GM12892 (cell line): Measurements from ENCODE around the gene CHST8.

Experiments used
- DNase-seq: peaks from one replicate; pipeline ENCODE4 v3.0.0; 2011; ENCODE audit not compliant: insufficient read length
- FAIRE-seq: peaks from 2 replicates; lab custom pipeline; 2011; peaks lifted over from hg19 to GRCh38; lab: Jason Lieb, UNC
- POLR2A ChIP-seq: IDR thresholded peaks from 2 replicates; pipeline ENCODE4 v1.6.1; 2011; ENCODE audit warnings: low read depth, low read length, control low read depth
- POLR2AphosphoS5 ChIP-seq: IDR thresholded peaks from 2 replicates; pipeline ENCODE4 v1.6.1; 2011; ENCODE audit warnings: low read depth, low read length, control low read depth
- TAF1 ChIP-seq: IDR thresholded peaks from 2 replicates; pipeline ENCODE4 v1.6.1; 2011; ENCODE audit warnings: low read depth, mild to moderate bottlenecking, control low read depth, low read length, borderline replicate concordance

Gene CHST8

DNA sequence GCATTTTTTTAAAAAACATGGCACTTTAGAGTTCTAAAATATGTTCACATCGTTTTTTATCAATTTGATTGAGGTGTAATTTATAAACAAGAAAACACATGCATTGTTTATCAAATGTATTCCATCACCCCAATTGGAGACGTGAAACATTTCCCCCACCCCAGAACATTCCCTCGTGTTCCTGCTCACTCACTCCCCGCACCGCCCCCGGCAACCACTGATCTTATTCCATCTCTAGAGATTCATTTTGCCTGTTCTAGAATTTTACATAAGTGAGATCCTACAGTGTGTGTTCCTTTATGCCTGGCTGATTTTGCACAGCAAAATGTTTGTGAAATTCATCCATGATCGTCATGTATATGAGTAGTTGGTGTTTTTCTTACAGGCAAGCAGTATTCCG, 124.4 kb downstream of the CHST8 start:
- FAIRE-seq: no peak
- TF ChIP-seq TAF1: no peak
- no peak for TF ChIP-seq POLR2AphosphoS5
- TF ChIP-seq POLR2A: no peak
- DNase-seq: no peak

DNA sequence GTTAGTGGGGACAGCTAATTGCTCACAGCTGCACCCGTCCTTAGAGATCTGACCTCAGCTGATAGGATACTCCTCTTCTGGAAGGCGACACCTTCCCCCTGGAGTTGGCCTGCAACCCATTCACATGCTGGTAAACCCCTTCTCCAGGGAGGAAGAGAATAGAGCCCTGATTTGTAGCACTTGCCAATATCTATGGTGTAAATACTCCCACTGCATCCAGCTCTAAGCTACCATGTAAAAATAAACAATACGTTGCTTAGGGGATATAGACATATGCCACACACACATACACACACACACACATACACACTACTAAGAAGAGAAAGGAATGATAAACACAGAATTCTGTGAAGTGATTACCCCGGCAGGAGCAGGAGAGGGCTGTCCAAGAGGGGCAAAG, 125.5 kb downstream of the CHST8 start:
- TF ChIP-seq POLR2A (no peak), POLR2AphosphoS5 (no peak), TAF1 (no peak)
- no peak for FAIRE-seq
- no peak for DNase-seq

DNA sequence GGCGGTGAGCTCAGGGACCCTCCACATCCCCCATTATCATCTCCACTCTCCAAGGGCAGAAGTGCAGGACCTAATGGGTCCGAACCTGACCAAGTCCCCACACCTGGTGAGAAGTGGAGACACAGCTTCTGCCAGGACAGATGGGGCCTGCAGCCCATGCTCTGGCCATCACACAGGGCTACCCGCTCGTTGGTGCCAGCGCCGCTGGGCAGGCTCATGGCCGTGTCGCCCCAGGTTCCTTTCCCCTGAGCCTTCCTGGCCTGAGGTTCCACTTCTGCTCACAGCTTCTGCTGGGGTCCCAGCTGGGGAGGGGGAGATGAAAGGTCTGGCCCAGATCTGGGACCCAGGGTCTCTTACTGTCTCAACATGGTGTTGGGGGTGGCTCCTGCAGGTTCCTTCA, 126.5 kb downstream of the CHST8 start:
- FAIRE-seq: no peak
- DNase-seq: no peak
- no peak for TF ChIP-seq POLR2AphosphoS5
- no peak for TF ChIP-seq TAF1
- no peak for TF ChIP-seq POLR2A

DNA sequence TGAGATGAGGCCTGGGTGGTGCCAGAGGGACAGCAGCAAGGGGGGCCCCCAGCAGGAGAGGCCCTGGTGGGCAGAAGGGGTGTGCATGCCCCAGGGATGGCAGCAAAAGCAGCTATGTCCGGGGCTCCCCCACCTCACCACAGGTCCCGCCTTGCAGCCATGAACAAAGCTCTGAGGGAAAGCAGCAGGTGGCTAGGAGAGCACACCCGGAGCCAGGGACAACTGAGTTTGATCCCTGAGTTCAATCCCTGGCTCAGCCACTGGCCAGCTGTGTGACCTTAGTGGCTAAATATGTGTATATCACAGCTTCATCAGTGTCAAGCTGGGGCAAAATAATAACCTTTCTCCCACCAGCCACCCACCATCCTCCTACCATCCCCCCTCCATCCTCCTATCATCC, 127.3 kb downstream of the CHST8 start:
- no peak for TF ChIP-seq POLR2A
- no peak for TF ChIP-seq POLR2AphosphoS5
- TF ChIP-seq TAF1: no peak
- FAIRE-seq (no peak), DNase-seq (no peak)

DNA sequence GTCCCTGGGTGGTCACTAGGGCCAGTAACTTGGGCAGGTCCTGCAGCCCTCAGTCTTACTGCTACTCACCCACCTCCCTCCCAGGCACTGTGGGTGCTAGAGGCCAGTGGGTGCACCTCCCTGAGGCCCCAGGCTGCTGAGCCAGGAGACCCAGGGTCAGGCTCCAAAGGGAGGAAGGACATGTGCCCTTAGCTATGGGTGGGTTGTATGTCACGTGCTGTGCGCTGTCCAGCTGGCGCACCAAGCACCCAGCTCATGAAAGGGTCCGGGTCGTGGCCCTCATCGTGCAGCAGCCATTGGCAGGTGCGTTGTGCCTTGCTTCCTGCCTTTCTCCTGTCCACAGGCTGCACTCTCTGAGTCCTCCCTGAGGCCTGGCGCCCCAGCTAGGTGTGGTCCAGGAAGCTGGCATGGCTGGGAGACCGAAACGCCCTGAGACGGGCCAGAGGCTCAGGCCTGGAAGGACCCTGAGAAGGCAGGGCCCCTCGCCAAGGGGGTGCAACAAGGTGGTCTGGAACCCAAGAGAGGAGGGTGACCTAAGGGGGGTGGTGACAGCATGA, 127.9 kb downstream of the CHST8 start:
- no peak for TF ChIP-seq POLR2AphosphoS5
- TF ChIP-seq POLR2A: no peak
- no peak for TF ChIP-seq TAF1
- no peak for FAIRE-seq

DNA sequence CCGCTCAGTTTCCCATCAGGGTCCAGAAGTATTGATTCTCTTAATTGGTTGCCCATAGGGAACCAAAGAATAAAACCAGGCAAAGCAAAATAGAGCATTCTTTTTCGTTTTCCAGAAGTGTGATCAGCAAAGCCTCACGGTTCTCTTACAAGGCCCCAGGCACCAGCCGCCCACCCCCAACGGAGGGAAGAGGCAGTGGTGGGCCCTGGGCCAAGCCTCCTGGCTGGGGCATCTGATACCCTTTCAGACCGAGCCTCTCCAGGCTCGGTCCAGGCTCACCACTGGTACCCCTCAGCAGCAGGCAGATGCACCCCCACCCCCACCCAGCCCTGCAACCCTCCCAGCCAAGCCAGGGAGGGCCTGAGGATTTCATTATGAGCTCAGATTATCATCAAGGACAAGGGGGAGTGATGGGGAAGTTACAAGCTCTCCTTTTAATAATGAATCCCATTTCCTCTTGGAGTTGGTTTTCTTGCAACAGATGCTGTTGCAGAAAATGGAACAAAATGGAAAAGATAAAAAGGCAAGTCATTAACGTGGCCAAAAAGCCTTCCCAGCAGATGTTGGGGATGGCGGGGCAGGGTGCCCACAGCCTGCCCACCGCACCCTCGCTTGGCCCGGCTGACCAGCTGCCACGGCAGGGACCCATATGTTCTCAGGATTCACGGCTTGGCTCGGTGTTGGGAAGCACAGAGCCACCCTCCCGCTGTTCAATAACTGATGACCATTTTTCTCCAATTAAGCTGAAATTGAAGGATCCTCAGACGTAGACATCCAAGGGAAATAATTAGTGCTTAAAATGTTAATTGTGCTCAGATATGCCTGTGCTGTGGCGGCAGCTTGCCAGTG, 129.1 kb downstream of the CHST8 start:
- DNase-seq (no peak), FAIRE-seq (no peak)
- no peak for TF ChIP-seq POLR2AphosphoS5
- no peak for TF ChIP-seq TAF1
- no peak for TF ChIP-seq POLR2A

More for the DNA sequence above, 127.9 kb downstream of the CHST8 start:
- DNase-seq: no peak

DNA sequence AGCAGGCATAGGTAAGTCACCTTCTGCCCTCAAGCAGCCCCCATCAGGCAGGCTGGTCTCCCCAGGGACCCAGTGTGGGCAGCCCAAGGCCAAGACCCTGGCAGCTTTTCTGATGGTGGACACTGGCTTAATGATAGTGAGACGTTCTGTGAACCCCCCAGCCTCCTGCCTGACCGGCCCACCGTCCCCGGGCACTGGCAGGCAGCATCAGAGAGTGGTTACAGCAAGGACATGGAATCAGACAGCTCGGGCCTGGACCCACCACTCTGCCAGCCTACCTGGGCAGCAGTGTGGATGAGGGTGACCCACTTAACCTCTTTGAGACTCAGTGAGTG, 129.7 kb downstream of the CHST8 start:
- no peak for FAIRE-seq
- no peak for DNase-seq
- TF ChIP-seq TAF1 (no peak), POLR2AphosphoS5 (no peak), POLR2A (no peak)

DNA sequence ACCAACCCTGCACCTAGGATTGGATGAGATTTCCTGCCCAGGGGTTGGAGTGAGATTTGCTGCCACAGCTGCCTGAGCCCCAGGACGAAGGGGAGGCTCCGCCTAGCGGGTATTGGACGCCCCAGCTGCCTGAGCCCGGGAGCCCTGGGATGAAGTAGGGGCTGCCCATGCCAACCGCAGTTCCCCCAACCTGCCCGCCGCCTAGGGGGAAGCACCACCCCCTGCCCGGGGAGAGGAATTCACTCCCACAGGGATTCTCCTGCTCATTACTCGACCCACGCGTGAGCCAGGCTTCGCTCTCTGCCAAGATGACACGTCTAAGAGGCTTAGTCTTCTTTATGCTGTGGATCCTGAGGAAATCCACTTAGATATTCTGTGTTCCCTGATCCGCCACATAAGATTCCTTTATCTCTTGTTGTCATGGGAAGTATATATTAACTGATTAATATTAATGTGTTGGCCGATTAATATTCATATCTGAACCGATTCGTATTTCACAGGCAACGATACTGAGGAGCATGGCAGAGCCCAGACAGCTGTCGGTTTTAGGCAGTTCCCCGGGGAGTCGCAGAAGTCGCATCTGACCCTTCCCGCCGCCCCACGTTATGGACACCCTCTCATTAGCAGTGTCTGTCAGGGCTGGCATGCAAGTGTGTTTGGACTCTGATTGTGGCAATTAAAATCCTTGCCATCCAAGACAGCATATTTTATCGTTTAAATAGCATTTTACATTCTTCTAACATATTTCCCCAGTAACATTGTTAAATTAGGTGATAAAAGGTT, 130.5 kb downstream of the CHST8 start:
- no peak for FAIRE-seq
- no peak for TF ChIP-seq TAF1
- TF ChIP-seq POLR2A: no peak
- no peak for TF ChIP-seq POLR2AphosphoS5

DNA sequence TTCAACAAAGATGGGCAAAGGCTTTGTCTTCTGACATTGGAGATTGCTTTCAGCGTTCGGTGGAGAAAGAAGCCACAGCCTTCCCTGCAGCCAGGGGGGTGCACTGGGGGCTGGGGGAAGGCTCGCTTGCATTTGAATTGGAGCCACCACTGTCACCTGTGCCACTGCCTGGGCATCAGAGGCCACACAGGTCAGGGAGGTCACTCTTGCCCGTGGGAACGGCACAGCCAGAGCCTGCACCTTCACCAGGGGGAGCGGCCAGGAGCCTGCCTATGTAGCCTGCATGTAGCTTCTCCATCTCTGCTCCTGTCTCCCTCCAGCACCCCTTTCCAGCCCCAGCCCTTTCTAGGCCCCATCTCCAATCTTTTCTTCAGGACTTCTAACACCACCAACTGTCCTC, 131.2 kb downstream of the CHST8 start:
- FAIRE-seq (no peak), DNase-seq (no peak)
- TF ChIP-seq POLR2AphosphoS5: no peak
- TF ChIP-seq TAF1: no peak
- no peak for TF ChIP-seq POLR2A

More for the DNA sequence above, 130.5 kb downstream of the CHST8 start:
- no peak for DNase-seq

DNA sequence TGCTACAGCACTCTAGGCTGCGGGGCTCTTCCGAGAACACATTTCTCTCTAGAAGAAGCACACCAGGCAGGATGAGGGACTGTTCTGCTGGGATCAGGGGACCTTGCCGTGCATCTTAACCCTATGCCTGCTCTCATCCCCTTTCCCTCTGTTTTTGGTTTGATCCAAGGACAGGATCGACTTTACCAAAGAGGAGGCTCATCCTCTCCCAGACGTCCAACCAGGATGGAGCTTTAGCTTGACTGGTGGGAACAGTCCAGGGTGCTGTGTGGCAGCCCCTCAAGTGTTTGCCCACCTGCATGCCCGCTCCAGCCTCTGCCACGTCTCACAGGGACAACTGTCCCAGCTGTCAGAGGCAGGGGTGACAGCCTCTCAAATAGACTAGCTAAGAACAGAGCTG, 132.6 kb downstream of the CHST8 start:
- DNase-seq (no peak), FAIRE-seq (no peak)
- no peak for TF ChIP-seq POLR2A
- TF ChIP-seq TAF1: no peak
- no peak for TF ChIP-seq POLR2AphosphoS5

DNA sequence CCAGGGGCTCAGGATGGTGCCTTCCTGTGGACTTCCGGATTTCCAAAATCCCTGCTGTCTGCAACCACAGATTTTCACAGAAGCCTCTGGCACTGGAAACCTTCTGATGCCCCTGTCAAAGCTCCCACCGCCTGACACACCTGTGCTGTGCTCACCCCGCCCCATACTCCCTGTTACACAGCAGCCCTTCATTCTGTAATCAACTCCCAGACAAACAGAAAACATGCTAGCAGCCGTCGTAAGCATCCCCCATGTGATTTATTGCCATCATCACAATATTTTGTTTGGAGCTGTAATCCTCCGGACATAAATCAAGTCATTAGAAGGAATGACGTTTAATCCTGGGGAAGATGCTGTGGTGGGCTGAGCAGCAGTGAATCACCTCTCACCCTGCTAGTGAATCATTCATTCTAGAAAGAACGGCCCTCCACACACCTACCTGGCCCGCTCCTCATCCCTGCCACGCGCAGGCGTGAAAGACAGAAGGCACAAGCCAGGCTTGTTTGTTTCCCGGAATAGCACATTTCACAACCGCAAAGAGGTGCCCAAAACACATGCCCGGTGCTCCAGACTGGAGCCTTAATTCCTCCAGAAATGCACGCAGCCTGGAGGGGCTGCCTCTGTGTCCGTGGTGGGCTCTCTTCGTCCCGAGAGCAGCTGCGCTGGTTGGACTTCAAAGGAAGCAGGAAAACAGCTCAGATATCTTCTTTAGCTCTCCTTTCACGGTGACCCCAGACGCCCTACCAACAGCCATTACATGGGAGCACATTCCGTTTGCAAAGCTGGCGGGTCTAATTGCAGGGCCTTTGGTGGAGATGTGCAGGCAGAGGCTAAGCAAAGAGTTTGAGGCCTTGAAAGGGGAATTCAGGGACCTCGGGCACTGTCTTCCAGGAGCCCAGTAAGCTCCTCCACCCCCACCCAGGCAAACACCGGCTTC, 133.6 kb downstream of the CHST8 start:
- FAIRE-seq (no peak), DNase-seq (no peak)
- TF ChIP-seq POLR2A (no peak), POLR2AphosphoS5 (no peak), TAF1 (no peak)

DNA sequence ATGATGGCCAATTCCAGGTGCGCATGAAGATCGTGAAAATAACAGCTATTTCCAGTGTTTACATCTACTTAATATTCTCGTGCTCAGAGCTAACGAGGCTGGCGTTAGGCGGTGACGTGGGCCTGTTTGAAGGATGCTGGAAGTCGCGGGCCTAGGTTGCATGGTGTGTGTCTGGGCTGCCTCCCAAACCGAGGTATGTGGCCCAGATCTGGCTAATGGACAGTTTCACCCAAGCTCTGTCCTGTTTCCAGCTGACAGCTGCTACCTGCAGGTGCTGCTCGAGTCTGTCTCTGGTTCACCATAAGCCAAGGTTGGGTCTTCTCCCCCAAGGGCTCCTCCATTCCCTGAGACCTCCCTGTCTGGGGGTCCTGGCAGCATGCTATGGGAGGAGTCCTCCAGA, 134.4 kb downstream of the CHST8 start:
- FAIRE-seq: no peak
- DNase-seq: no peak
- no peak for TF ChIP-seq POLR2A
- TF ChIP-seq POLR2AphosphoS5: no peak
- TF ChIP-seq TAF1: no peak
